GDM1 (cell line): ENCODE data around the gene IRAK2.

Experiments
- DNase-seq: peaks from one replicate; lab custom pipeline; 2025; lab: John Stamatoyannopoulos, UW

IRAK2 gene

GRCh38 chr3:10284496-10284895 lies 119.8 kb downstream of the IRAK2 start:
- DNase-seq, result no peak

- no peak for DNase-seq
Observed at GRCh38 chr3:10285272-10286132, 120.8 kb downstream of the IRAK2 start.

GRCh38 chr3:10286133-10286524 lies 121.4 kb downstream of the IRAK2 start:
- DNase-seq, result no peak

GRCh38 chr3:10286596-10287295 lies 122.0 kb downstream of the IRAK2 start:
- peak; percentile 6 for DNase-seq

- DNase-seq, result no peak
Observed at GRCh38 chr3:10287936-10288574, 123.3 kb downstream of the IRAK2 start.

- DNase-seq, result no peak
Observed at GRCh38 chr3:10288575-10288960, 123.8 kb downstream of the IRAK2 start.

GRCh38 chr3:10289077-10289476 lies 124.4 kb downstream of the IRAK2 start:
- DNase-seq, result no peak

GRCh38 chr3:10289787-10290355 lies 125.2 kb downstream of the IRAK2 start:
- no peak for DNase-seq

- DNase-seq, result no peak
Observed at GRCh38 chr3:10290481-10291176, 125.9 kb downstream of the IRAK2 start.

GRCh38 chr3:10291641-10292040 lies 126.9 kb downstream of the IRAK2 start:
- peak; percentile 9 for DNase-seq

GRCh38 chr3:10292505-10293419 lies 128.0 kb downstream of the IRAK2 start, which contains the start of gene GHRL:
Gene GHRL, minus strand, starts transcription at chr3:10292947. Its CDS starts 2,767 bp downstream, at chr3:10290180.
- DNase-seq, result peak; percentile 76
